CD4-positive, alpha-beta T cell treated with Interleukin-12 subunit alpha and Interleukin-12 subunit beta, for 1 hour (primary cell): ENCODE measurements around the gene ATP8B1.
"Not testable (repeated sequence)": the region's sequence is repeated elsewhere in the genome, so short reads cannot be mapped to it uniquely, and the experiment has no call there.

Source experiments
- DNase-seq: peaks from one replicate; pipeline ENCODE4 v3.0.0-alpha.2; 2020

ATP8B1 gene

DNA sequence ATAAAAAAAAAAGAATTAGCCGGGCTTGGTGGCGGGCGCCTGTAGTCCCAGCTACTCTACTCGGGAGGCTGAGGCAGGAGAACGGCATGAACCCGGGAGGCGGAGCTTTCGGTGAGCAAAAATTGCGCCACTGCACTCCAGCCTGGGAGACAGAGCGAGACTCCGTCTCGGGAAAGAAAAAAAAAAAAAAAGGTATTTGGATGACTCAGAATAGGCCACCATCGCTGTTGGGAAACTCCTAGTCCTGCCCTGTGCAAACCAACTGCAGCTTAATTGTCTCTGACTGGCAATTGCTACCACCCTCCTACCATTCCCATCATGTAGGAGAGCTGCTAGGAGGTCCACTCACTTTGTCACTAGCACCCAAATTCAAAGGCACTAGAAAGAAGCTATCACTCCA, 43.5 kb downstream of the ATP8B1 start:
- DNase-seq: no peak

DNA sequence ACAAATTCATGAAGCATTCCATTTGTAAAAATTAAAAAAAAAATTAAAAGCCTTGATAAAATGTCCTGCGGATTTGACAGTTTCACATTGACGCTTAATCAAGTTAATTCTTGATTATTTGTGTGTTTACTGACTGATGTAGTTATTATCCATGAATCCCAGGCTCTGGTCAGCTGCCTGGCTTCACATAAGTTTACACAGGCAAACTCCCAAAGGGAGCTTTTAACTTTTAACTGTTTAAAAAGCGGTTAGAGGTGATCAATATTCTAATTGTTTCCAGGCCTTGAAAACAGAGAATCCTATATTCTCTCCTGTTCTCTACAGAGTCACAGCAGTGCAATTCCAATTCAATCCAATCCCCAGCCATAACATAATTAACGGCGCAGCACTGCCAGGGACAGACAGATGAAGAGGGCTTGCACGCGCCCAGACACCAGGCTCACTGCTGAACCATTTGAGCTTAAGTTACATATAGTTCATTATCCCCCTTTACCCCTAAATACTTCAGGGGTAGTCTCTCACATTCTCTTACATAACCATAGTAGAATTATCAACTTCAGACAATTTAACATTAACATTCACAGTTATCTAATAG, 47.5 kb downstream of the ATP8B1 start:
- no peak for DNase-seq

DNA sequence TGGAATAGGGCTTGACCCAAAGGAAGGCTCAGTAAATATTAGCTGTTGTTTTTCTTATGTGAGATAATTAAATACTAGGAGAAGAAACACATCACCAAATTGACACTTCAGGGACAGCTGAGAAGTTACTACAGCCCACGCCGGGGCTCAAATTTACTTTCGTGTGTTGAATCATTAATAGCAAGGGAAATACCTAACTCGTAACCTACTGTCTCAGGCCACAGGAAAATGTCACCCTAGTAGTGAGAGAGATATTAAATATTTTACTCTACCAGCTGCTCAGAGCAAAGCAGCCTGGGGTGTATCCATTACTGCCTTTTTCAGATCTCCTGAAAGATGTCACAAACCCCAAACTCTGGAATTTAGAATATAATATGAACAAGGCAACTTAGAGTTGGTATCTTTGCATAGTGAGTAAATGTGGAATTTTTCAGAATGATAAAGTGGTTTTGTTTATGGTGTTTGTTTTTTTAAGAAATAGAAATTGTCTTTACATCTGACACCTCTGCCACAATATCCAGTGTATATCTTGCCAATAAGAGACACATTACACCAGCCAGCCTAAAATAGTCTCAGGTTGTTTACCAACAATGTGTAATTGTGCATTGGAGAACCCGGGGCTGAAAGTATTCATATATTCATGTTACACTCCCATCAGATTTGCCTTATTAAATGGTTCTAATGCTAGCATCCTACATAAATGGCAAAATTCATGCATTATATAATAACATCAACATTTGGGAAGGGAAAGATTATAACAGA, 48.4 kb downstream of the ATP8B1 start:
- DNase-seq: no peak

DNA sequence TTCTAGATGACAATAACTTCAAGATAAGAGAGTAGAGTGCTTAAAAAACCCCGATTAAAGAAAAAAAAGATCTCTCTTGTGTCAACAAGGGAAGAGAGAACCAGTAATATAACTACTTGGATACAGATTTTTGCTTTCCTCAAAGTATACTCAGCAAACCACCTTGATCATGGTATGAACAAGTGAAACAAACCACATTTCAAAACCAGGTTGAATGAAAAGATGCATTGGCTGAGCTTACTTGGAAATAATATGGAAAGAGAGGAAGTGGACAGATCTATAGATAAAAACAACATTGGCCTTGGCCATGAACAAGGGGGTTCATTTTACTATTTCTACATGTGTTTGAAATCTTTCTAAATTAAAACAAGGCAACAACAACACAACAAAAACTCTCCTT, 50.1 kb downstream of the ATP8B1 start:
- DNase-seq: no peak

DNA sequence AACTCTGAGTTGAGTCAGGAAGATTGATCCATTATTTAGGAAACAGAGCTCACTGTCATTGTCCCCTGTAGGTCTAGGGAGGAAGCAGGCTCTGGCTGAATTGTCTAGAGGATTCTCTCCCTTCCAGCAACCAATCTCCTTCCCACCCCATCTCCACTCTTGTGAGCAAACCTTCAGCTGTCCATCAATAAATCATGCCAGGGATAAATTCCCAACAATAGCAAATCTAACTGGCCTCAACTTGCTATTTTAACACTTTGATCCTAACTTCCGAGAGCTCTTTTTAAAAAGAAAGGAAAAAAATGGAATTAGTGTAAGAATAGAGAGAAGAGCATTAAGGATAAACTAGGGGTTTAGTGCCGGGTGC, 53.5 kb downstream of the ATP8B1 start:
- DNase-seq: no peak

DNA sequence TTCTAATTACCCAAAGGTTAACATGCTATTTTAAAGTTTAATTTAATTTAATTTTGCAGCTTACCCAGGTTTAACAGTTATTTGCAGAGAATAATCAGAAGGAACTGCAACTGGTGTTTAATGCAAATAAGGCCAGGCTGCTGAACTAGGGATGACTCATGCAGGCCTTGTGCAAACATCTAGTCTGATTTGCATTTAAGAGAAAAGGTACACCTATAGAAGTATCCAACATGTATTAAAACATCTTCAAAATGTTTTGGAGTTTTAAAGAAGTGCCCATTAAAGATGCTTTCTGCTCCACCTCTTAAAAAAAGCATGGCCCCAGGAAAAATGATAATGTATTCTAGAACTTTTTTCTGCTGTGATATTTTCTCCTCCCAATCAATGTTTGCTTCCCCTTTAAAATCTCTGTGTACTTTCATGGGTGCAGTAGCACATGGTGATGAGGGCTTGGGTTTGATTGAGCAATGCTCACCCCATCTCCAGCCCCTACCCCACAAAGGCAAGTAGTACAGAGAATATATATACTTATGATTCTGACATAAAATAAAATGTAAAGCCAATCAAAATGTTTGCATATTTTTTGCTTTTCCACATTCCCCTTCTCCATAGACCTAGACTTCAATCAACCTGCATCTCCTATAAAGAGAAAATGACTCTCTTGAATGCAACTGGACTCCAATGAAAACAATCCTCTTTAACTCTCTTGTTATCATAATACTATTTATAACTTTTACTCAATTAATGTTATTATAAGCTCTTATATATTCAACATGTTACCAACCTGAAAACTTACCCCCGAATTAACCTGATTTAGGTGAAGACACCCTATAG, 54.1 kb downstream of the ATP8B1 start:
- DNase-seq: no peak

DNA sequence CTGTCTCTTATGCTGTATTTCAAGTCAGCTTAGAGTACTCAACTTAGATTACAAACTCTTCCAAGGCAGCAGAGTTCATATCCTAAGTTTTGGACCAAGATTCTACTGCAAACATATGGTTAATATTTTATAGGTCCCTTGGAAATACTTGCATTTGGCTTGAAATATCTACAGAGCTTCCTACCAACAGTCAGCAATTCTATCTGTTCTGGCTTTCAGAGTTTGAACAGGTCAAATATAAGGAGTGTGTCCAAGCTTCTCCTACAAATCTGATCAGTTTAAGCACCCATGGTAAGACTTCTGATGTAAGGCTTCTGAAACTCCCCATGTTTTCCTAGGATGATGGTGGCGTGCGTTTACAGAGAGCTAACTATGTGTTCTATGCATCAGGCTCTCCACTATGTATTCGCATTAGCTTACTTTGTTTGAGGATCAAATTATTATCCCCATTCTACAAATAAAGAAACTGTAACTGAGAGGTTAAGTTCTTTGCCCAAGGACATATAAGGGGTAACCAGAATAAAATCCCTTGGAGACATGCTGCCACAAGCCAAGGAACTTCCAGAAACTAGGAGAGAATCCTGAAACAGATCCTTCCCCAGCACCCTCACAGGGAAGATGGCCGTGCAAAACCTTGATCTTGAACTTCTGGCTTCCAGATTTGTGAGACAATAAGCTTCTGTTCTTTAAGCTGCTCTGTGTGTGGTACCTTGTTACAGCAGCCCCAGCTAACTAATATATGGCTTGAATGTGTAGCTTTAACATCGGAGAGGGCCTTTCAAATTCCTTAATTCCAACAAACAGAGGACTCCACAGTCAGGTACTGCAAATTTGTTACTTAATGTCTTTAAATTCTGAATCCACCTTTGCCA, 55.1 kb downstream of the ATP8B1 start:
- no peak for DNase-seq

DNA sequence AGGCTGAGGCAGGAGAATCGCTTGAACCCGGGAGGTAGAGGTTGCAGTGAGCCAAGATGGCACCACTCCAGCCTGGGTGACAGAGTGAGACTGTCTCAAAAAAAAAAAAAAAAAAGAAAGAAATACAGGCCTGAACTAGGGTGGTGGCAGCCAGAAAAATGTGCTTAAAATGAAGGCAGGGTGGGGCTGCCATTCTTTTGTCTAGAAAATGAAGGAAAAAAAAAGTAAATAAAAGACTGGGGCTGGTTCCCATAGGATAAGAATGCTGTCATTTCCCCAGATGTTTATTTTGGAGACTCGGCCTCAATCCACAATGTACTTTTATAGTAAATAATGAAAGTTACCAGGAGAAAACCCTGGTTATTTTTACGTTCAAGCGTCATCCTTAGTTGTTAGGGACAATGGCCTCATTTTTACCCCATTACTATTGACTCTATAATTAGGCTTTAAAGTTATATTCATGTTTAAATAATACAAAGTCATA, 58.9 kb downstream of the ATP8B1 start:
- DNase-seq: no peak

DNA sequence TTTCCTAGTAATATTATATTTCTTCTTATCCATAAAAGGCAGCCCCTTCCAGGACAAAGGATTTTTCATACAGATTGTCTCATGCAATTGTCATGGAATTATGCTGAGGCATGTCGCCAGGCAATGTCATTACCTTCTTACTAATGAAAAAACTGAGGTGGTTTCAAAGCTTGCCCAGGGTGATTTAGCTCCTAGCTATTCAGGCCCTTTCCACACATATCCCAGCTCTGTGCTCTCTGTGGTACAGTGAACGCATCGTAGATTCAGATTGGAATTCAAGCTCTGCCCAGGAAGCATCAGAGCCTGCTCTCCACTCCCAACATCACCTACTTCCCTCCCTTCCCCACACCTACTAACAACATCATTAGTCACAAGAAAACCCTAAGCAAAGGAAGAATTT, 60.1 kb downstream of the ATP8B1 start:
- no peak for DNase-seq

DNA sequence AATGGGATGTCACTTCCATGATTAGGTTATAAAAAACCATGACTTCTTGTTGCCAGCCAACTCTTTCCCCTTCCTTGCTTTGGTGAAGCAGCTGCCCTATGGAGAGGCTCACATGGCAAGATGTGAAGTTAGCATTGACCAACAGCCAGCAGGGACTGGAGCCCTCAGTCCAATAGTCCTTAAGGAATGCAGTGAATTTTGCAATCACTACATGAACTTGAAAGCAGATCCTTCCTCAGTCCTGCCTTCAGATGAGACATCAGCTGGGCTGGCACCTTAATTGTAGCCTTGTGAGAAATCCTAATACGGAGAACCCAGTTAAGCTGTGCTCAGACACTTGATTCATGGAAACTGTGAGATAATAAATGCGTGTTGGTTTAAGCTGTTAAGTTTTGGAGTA, 61.8 kb downstream of the ATP8B1 start:
- no peak for DNase-seq

DNA sequence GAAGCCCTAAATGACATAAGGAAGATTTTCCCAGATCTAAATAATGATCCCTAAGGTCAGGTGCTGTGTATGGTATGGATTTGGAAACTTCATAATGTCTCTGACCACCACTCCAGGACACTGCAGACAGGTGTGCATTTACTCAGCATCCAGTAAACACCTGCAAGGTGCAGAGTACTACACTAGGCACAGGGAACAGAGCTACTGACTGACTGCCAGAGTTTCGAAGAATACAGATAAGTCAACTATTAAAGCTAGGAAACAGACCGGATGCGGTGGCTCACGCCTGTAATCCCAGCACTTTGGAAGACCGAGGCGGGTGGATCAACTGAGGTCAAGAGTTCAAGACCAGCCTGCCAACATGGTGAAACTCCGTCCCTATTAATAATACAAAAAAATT, 65.0 kb downstream of the ATP8B1 start:
- no peak for DNase-seq

DNA sequence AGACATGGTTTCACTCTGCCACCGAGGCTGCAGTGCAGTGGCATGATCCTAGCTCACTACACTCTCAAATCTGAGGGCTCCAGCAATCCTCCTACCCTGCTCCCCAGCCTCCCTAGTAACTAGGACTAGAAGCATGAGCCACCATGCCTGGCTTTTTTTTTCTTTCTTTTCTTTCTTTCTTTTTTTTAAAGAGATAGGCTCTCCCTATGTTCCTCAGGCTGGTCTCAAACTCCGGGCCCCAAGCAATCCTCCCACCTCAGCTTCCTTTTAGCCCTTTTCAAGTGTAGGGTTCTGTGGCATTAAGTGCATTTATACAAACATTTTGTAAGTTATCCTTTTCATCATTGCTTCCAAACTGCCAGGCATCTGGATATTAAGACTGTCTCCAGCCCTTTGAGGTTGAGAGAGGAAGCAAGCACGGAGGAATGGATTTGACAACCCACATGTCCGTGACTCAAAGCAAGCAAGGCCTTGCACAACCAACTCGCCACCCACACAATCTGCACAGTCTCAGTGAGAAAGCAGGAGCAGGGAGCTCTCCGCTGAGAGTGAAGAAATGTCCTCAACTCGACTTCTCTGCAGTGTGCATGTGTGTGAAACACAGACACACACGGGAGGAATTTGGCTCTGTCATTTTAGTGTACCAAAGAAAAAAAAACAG, 65.6 kb downstream of the ATP8B1 start:
- no peak for DNase-seq

DNA sequence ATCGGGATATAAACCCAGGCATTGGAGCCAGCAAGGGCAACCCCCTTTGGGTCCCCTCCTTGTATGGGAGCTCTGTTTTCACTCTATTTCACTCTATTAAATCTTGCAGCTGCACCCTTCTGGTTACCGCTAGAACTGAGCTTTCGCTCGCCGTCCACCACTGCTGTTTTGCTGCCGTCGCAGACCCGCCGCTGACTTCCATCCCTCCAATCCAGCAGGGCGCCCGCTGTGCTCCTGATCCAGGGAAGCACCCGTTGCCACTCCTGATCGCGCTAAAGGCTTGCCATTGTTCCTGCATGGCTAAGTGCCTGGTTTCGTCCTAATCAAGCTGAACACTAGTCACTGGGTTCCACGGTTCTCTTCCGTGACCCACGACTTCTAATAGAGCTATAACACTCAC, 68.1 kb downstream of the ATP8B1 start:
- DNase-seq: not testable (repeated sequence)

DNA sequence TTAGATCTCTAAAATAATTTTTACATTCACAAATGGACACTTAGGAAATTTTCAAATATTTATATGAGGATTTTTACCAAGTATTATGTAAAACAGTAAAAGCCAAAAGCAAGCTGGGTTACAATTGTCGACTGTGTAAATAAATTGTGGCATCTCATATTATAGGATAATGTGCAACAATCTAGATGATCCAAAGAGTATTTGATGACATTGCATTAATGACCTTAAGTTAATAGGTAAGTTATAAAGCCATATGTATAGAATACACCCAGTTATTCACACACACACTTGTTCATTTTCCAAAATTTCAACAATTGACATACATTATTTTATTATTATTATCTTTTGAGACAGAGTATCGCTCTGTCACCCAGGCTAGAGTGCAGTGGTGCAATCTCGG, 69.3 kb downstream of the ATP8B1 start:
- no peak for DNase-seq

DNA sequence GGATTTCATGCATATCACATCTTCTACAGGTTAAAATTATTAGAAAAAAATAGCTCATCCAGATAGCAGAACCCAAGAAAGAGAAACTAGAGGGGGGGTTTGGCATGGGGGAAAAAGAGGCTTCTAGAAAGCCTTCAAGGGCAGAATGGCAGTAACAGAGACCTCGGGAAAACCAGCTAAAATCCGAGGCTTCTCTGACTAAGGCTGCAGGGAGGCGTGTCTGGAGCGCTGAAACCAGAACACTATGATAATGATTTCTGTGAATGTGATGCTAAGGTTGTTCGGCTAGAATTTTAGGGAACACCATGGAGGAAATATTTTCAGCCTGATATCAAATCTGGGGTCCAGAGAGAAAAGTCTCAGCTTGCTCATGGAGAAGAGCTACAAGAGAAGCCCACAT, 73.0 kb downstream of the ATP8B1 start:
- DNase-seq: no peak

DNA sequence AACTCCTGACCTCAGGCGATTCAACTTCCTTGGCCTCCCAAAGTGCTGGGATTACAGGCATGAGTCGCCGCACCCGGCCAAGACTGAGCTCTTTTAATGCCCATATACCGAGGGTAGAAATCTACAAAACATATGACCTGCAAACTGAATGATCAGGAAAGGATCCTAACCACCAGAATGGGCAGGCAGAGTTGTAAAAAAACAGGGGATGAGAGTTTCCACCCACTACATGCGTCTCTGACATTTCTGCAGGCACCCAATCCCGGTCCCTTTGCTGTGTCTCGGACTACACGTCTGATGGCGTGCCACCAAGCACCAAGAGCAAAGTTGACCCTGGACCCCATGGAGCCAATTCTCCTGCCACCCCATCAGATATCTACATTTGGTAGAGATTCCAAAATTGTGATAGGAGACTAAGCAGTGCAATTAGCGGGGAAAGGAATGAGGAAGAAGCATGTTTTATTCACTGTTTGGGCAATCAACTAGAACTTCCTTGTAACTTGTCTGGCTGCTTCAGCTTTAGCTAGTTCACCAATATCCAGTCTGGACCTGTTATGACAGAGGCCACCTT, 74.1 kb downstream of the ATP8B1 start:
- no peak for DNase-seq

DNA sequence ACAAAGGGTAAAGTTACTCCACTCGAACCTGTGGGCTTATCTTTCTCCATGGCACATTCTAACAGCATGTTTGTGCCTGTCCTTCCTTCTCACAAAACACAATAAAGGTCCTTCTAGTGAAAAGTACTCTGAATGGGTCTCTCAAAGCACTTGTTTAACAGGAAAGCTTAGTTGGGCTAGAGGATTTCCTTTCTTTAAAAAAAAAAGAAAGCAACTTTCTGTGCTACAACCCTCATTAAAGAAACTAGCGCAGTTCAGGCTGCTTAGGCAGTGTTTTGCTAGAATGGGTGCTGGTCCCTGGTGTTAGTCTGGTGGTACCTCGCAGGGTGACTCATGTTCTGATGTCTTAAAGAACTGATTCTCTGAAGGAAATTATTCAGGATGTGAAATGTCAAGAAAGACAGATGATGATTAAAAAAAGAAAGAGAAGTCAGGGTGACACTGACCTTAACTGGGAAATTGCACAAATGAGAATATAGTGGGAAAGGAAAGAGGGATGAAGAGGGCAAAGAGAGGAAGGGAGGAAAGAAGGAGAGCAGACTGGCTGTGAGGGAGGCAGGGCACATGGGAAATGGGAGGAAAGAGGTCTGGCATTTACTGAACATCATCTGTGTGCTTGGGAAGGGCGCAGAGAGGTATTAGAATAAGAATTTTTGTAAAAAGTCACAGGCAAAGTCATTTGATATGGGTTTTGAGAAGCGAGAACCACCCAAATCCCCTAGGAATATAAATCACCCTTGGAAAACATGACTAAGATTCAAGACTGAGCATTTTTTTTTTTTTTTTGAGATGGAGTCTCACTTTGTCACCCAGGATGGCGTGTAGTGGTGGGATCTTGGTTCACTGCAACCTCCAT, 74.9 kb downstream of the ATP8B1 start:
- DNase-seq: no peak

DNA sequence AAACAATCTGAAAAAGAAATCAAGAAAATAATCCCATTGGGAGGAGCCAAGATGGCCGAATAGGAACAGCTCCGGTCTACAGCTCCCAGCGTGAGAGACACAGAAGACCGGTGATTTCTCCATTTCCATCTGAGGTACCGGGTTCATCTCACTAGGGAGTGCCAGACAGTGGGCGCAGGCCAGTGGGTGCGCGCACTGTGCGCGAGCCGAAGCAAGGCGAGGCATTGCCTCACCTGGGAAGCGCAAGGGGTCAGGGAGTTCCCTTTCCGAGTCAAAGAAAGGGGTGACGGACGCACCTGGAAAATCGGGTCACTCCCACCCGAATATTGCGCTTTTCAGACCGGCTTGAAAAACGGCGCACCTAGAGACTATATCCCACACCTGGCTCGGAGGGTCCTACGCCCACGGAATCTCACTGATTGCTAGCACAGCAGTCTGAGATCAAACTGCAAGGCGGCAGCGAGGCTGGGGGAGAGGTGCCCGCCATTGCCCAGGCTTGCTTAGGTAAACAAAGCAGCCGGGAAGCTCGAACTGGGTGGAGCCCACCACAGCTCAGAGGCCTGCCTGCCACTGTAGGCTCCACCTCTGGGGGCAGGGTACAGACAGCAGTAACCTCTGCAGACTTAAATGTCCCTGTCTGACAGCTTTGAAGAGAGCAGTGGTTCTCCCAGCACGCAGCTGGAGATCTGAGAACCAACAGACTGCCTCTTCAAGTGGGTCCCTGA, 83.7 kb downstream of the ATP8B1 start:
- not testable (repeated sequence) for DNase-seq

DNA sequence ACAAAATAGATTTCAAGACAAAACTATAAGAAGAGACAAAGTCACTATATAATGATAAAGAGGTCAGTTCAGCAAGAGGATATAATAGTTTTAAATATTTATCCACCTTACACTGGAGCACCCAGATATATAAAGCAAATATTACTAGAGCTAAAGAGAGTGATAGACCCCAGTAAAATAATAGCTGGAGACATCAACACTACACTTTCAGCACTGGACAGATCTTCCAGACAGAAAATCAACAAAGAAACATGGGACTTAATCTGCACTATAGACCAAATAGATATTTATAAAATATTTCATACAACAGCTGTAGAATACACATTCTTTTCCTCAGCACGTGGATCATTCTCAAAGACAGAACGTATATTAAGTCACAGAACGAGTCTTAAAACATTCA, 86.6 kb downstream of the ATP8B1 start:
- DNase-seq: no peak

DNA sequence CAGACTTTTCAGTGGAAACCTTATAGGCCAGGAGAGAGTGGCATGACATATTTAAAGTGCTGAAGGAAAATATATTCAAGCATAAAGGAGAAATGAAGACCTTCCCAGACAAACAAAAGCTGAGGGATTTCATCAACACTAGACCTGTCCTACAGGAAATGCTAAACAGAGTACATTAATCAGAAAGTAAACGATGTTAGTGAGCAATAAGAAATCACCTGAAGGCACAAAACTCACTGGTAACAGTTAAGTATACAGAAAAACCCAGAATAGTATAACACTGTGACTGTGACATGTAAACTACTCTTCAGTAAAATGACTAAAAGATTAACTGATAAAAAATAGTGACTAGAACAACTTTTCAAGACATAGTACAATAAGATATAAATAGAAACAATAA, 87.4 kb downstream of the ATP8B1 start:
- no peak for DNase-seq
